ENCODE results near the gene NAGPA. TPM values are rescaled to one million over a fixed set of nuclear protein-coding genes. Genes with fewer than 3 reads are reported as not detected.

The NAGPA gene
- total and polyA plus RNA-seq, 2 of the 13 experiments (the other 11 are each of a cell fraction or from before 2014, with no cell fraction given): 27.1 to 60.3 TPM

GRCh38 chr16:5035909-5036227 is 2.1 kb upstream of the NAGPA start:
- ChIA-PET CTCF (ENCODE audit: low intra/inter-chr PET ratio, low total read pairs) (no interaction called here), POLR2A (interaction anchor here (1.0 to 4.4 kb wide), 10 partner anchors 29 to 233 kb away, joined by 3 to 27 read pairs (median 9); partner anchors contain the start of genes ALG1, EEF2KMT, PPL and ROGDI)
- ATAC-seq: peak; percentile 22
- DNase-seq (ENCODE audit: low spot score): no peak
- H3K79me2 ChIP-seq (ENCODE audit: insufficient read depth, low read length): peaks cover 14% of the 10 kb centered on the region
- intact Hi-C loops (cut with micrococcal nuclease; ENCODE audit: unreplicated experiment): loop anchor here (2.0 to 5.0 kb wide), 3 partner anchors 21 to 61 kb away; partner anchors contain the start of genes ALG1 and EEF2KMT
- no peaks in the 10 kb centered on the region for H4K20me1 ChIP-seq (ENCODE audit: insufficient read depth, low read length)
- peak overlapping the region; percentile 98 for H3K27ac ChIP-seq (ENCODE audit: extremely low read length, insufficient read depth, low read length)
- no peak for FAIRE-seq
- H3K4me1 ChIP-seq (ENCODE audit: insufficient read depth, low read length): peaks cover 63% of the 10 kb centered on the region
- H2AFZ ChIP-seq (ENCODE audit: low read length): peak overlapping the region; percentile 8
- H3K36me3 ChIP-seq (replicated peaks in 1 of 2; ENCODE audit: control insufficient read depth in 1 of 2, insufficient read depth in 2 of 2, low read length in 2 of 2): peaks cover 0 to 6% of the 10 kb centered on the region in 2 experiments; a peak in 1 of 5 replicates
- in situ Hi-C loops (cut with HindIII; ENCODE audit: extremely low pct_ligation_motif_present, low pct_unique_long_range_greater_than_20kb): no loop called here
- H3K27me3 ChIP-seq (ENCODE audit: control insufficient read depth in 1 of 2, insufficient read depth in 2 of 2, low read length in 2 of 2): no peaks in the 10 kb centered on the region; a peak in 1 of 5 replicates
- no TSS peak for BruUV-seq (replicated peaks)
- WGBS (ENCODE audit: low lambda C conversion rate): 15% methylated on average over 1 of the region's 1 CpG
- H3K9ac ChIP-seq (ENCODE audit: insufficient read depth, low read depth, low read length): peak overlapping the region; percentile 94
- H3K4me2 ChIP-seq (ENCODE audit: low read depth, low read length): peak overlapping the region; percentile 94
- peak overlapping the region; percentile 32 to 91 (median 43) for H3K4me3 ChIP-seq (replicated peaks in 1 of 3; ENCODE audit: insufficient read depth in 1 of 3, low read depth in 2 of 3, low read length in 3 of 3)
- no peaks in the 10 kb centered on the region for H3K9me3 ChIP-seq (ENCODE audit: low read length)
- no peak for TF ChIP-seq ZNF382 (CRISPR knock-in tag; IDR thresholded peaks at IDR 0.05; ENCODE audit: borderline replicate concordance)
- TF ChIP-seq CREB1 (IDR thresholded peaks at IDR 0.05): no peak
- TF ChIP-seq CREB1 (CRISPR knock-in tag; IDR thresholded peaks at IDR 0.05): 0 out of 2 replicates have a peak, but pooled peaks have one; percentile 44
- no peak for TF ChIP-seq ZFP90 (CRISPR knock-in tag; IDR thresholded peaks at IDR 0.05; ENCODE audit: borderline replicate concordance)
- TF ChIP-seq ASH2L (IDR thresholded peaks at IDR 0.05; ENCODE audit: insufficient read length, low read depth, low read length): peak; percentile 2
- peak; percentile 15; the same call in 1 of the 2 replicates for TF ChIP-seq NKX3-1 (CRISPR knock-in tag; IDR thresholded peaks at IDR 0.05)
- 0 out of 2 replicates have a peak, but pooled peaks have one; percentile 34 for TF ChIP-seq ZNF713 (CRISPR knock-in tag; IDR thresholded peaks at IDR 0.05)
- peak; percentile 34; the same call in 1 of the 2 replicates for TF ChIP-seq RBFOX2 (IDR thresholded peaks at IDR 0.05; ENCODE audit: low read depth, low read length)
- no peak for TF ChIP-seq CEBPG (CRISPR knock-in tag; IDR thresholded peaks at IDR 0.05)
- no peak for TF ChIP-seq NCOR1 (IDR thresholded peaks at IDR 0.05; ENCODE audit: borderline replicate concordance, low read length)
- TF ChIP-seq, protein P1, sequence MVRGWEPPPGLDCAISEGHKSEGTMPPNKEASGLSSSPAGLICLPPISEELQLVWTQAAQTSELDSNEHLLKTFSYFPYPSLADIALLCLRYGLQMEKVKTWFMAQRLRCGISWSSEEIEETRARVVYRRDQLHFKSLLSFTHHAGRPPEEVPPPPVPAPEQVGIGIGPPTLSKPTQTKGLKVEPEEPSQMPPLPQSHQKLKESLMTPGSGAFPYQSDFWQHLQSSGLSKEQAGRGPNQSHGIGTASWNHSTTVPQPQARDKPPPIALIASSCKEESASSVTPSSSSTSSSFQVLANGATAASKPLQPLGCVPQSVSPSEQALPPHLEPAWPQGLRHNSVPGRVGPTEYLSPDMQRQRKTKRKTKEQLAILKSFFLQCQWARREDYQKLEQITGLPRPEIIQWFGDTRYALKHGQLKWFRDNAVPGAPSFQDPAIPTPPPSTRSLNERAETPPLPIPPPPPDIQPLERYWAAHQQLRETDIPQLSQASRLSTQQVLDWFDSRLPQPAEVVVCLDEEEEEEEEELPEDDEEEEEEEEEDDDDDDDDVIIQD (CRISPR knock-in tag; IDR thresholded peaks at IDR 0.05; ENCODE audit: low read depth): no peak
- no peak for TF ChIP-seq ZNF207 (IDR thresholded peaks at IDR 0.05; ENCODE audit: borderline replicate concordance)
- TF ChIP-seq, protein P2, sequence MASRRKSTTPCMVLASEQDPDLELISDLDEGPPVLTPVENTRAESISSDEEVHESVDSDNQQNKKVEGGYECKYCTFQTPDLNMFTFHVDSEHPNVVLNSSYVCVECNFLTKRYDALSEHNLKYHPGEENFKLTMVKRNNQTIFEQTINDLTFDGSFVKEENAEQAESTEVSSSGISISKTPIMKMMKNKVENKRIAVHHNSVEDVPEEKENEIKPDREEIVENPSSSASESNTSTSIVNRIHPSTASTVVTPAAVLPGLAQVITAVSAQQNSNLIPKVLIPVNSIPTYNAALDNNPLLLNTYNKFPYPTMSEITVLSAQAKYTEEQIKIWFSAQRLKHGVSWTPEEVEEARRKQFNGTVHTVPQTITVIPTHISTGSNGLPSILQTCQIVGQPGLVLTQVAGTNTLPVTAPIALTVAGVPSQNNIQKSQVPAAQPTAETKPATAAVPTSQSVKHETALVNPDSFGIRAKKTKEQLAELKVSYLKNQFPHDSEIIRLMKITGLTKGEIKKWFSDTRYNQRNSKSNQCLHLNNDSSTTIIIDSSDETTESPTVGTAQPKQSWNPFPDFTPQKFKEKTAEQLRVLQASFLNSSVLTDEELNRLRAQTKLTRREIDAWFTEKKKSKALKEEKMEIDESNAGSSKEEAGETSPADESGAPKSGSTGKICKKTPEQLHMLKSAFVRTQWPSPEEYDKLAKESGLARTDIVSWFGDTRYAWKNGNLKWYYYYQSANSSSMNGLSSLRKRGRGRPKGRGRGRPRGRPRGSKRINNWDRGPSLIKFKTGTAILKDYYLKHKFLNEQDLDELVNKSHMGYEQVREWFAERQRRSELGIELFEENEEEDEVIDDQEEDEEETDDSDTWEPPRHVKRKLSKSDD (CRISPR knock-in tag; IDR thresholded peaks at IDR 0.05; ENCODE audit: low read depth): 0 out of 2 replicates have a peak, but pooled peaks have one; percentile 10
- TF ChIP-seq ZNF12 (CRISPR knock-in tag; IDR thresholded peaks at IDR 0.05): no peak
- TF ChIP-seq GMEB2 (CRISPR knock-in tag; IDR thresholded peaks at IDR 0.05; ENCODE audit: low read depth): no peak
- 0 out of 2 replicates have a peak, but pooled peaks have one; percentile 7 for TF ChIP-seq ZKSCAN8 (CRISPR knock-in tag; IDR thresholded peaks at IDR 0.05; ENCODE audit: borderline replicate concordance)
- TF ChIP-seq ZNF143 (CRISPR knock-in tag; IDR thresholded peaks at IDR 0.05): no peak
- no peak for TF ChIP-seq NR3C1 (CRISPR knock-in tag; IDR thresholded peaks at IDR 0.05)
- TF ChIP-seq ATF5 (CRISPR knock-in tag; IDR thresholded peaks at IDR 0.05; ENCODE audit: low read depth): no peak
- TF ChIP-seq NBN (conservative IDR thresholded peaks at IDR 0.05): no peak

All from HepG2 (cell line).